ENCODE results near the gene FAM163B.

The FAM163B gene

DNA sequence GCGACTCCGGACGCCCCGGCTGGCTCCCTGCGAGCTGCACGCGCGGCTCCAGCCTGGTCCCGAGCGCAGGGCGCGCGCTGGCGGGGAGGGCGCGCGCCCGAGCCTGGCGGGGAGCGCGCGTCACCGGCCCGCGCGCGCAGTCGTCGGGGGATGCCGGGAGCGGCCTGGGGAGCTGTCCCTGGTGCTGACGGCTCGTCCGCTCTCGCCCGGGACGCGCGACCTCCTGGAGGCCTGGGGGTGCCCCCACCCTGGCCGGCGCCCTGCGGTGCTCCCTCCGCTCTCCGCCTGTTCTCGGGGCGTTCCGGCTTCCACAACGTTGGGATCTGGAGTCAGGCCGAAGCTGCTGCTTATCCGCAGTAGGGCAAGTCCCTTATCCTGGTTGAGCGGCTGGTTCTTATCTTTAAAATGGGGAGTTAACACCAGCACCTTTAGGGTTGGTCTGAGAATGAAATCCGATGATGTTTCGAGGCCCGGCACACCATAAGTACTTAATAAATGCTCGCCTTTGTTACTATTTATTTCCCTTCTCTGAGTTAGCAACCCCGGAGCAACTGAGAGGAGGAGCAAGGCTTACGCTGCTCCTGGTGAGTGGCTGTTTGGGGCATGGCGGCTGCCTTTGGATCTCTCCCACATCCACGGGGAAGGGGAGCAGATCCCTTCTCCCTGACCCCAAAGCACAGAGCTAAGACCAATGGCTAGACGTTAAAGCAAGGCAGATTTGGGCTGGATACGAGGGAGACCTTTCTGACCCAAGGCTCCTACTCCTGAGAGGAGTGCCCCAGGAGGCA lies at the start of gene FAM163B:
TSS of gene FAM163B (minus strand) at position 79 of the 788 bp plus-strand sequence. CDS start 29,166 bp downstream, outside the sequence.
- FAIRE-seq, result no peak

DNA sequence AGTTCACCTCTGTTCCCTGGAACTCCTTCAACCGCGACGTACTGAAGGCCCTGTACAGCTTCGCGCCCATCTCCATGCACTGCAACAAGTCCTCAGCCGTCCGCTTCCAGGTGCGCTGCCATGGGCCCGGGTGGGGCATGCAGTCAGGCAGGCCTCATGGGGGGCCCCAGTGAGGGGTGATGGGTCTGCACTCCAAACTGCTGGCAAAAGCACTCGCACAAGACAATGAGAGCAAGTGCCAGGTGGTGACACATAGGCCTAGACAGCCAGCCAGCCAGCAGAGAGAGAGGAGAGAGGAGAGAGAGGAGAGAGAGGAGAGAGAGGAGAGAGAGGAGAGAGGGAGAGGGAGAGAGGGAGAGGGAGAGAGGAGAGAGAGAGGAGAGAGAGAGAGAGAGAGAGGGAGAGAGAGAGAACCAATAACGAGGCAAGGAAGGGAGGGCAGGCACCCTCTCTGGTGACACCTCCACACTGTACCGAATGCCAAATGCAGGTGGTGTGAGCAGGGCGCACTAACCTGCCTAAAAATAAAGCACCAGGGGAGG lies 48.0 kb upstream of the FAM163B start:
- no peak for FAIRE-seq

- no peak for FAIRE-seq
These were observed 47.3 kb upstream of the FAM163B start for GRCh38 chr9:133656211-133657119.

DNA sequence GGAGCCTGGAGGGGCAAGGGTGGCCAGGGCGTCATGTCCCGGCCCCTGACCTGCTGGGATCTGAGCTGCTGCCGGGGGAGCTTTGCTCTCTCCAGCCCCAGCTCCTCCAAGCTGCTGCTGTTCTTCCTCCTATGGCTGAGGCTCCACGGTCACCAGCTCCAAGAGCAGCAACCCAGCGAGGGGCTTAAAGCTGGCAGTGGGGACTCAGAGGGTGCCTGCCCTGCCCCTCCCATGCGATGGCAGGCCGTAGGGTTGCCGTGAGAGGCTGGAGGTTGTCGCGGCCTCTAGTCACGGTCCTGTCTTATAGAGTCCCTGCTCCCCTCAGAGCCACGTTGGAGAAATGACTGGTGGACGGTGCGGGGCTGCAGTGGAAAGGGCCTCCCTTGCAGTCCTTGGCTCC lies 46.5 kb upstream of the FAM163B start:
- no peak for FAIRE-seq

DNA sequence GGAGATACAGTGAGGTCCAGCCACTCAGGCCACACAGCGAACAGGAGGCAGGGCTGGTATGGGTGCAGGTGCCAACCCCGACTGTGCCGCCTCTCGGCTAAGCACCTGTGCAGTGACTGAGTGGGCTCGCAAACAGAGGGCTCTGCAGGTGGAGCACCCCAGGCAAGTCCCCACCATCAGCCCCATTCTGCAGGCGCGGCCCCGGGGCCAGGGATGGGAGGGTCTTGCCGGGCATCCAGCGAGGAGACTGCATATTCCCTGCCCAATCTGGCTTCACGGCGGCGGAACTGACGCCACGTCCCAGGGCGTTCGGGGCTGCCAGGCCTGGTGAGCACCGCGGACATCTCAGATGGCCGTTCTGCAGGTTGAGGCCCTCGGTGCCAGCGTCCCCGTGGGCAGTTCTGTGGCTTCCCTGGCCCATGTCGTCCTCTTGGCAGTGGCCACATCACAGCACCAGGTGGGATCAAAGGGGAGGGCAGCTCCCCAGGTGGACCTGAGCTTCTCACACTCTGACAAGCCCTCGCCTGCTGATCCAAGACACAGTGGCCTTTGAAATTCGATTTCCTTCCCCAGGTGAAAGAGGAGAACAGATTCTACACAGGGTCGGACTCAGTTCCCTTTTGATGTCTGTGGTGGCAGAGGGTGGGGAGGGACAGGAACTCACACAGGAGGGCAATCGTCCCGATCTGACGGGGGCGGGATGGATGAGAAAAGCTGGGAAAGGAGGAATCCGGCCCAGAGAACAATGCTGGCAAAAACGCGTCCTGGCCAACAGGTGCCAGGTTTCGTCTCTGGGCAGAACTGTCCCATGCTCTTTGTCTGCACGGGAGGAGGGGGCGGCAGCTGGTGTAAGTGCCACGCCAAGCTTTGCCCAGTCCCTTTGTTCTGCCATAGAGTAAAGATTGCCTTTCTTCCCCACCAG lies 45.8 kb upstream of the FAM163B start:
- FAIRE-seq, result no peak

DNA sequence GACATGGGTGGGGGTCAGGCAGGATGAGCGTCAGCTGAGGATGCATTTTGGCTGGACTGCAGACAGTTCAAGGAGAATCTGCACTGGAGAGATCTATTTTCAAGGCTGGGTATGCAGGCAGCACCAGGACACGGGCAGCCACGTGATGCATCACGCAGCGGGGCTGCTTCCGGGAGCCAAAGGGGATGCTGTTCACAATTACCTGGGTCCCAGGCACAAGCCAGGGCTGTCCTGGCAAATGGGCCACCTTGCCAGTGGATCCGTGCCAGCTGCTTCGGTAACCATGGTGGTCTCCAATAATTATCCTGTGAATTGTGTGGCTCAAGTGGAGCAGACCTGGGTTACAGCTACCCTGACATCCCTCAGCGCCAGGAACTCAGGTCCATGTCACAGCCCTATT lies 44.4 kb upstream of the FAM163B start:
- FAIRE-seq, result no peak

GRCh38 chr9:133650026-133650425 lies 40.8 kb upstream of the FAM163B start:
- FAIRE-seq, result no peak

- FAIRE-seq, result no peak
These were observed 40.0 kb upstream of the FAM163B start for GRCh38 chr9:133649194-133649593.

GRCh38 chr9:133647765-133648469 lies 38.7 kb upstream of the FAM163B start:
- FAIRE-seq, result no peak

- FAIRE-seq, result no peak
These were observed 38.0 kb upstream of the FAM163B start for GRCh38 chr9:133647148-133647547.

- FAIRE-seq, result no peak
These were observed 36.0 kb upstream of the FAM163B start for GRCh38 chr9:133645021-133645765.

DNA sequence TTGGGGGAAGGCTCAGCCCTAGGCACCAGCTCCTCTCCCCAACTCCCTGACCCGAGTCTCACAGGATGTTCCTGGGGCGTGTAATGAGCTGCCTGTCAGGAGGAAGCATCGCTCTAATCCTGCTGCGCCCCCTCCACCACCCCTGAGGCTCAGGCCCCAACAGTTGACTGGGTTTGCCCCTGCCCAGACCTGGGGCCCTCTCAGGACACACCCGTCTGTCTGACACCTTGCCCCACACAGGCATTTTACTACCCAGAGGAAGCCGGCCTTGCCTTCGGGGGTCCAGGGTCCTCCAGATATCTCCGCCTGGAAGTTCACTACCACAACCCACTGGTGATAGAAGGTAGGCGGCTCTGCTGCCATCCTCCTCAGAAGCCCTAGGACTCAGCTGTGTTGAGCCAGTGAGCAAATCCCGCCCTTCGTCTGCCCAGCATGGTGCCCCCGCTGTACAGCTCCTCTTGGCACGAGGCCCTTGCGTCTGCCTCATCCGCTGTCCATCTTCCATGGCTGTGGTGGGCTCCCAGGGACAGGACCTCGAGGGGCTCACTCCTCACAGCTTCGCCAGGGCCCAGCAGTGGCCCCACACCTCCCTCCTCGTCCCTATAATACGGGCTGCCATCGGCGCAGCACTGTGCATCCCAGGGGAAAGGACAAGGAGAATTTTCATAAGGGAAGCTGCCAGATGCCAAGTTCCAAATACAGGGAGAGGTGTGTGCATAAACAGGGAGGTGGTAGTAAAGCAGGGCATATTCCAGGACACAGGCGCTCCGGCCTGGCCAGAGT lies 35.0 kb upstream of the FAM163B start:
- no peak for FAIRE-seq

DNA sequence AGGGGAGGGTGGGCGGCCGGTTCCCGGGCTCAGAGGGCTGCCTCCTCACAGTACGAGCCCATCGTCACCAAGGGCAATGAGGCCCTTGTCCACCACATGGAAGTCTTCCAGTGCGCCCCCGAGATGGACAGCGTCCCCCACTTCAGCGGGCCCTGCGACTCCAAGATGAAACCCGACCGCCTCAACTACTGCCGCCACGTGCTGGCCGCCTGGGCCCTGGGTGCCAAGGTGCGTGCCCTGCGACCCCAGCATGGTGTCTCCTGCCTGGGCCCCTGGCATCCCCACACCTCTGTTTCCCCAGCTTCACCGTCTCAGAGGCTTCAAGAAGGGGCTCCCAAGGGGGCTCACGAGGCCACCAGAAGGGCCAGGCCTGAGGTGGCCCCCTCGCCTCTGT lies 34.2 kb upstream of the FAM163B start:
- no peak for FAIRE-seq

DNA sequence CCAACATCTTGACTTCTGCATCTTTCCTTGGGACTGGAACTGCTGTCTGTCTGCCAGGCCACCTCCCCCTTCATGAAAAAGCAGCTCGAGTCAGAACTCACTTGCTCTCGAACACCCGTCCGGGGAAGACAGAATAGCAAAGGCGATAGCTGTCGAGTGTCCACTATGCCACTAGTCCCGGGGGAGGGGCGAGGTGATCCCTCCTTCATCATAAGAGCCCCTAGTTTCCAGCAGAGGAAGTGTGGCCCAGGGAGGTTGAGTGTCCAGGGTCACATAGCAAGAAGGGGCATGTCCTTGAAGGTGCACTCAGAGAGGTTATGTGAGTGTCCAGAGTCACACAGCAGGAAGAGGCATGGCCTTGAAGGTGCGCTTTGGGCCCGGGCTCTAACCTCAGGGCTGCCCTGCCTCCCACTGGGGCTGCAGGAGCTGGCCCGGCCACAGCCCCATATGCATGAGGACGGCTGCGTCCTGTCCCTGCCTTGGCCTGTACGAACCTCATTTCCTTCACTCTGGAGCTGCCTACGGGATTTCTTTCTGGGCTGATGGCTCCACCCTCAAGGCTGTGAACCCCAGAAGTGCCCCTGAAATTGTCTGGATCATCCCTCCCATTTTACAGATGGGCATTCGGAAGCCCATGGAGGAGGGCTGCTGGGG lies 33.6 kb upstream of the FAM163B start:
- no peak for FAIRE-seq

DNA sequence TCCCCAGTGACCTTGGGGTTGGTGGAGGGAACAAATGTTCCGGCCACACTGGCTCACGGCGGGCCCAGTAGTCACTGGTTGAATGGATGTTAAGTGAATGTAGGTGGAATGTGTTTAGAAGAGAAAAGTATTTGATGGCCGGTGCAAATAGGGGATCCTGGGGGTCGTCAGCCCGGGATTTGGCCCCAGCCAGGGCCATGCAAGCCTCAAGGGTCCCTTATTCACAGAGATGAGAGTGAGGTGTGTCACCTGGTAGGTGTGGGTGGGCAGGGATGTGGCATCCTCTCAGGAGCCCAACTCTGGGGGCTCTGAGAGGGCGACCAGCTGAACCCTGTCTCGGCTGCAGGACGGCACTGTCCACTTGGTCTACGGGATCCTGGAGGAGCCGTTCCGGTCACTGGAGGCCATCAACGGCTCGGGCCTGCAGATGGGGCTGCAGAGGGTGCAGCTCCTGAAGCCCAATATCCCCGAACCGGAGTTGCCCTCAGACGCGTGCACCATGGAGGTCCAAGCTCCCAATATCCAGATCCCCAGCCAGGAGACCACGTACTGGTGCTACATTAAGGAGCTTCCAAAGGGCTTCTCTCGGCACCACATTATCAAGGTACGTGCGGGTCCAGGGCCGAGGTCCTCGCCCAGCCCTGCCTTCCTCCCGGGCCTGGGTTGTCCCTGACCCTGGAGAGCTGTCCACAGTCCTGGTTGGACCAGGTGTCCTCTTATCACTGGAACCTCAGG lies 32.8 kb upstream of the FAM163B start:
- FAIRE-seq, result no peak

- no peak for FAIRE-seq
These were observed 32.1 kb upstream of the FAM163B start for GRCh38 chr9:133641396-133641655.

- no peak for FAIRE-seq
These were observed 31.6 kb upstream of the FAM163B start for GRCh38 chr9:133640580-133641395.

DNA sequence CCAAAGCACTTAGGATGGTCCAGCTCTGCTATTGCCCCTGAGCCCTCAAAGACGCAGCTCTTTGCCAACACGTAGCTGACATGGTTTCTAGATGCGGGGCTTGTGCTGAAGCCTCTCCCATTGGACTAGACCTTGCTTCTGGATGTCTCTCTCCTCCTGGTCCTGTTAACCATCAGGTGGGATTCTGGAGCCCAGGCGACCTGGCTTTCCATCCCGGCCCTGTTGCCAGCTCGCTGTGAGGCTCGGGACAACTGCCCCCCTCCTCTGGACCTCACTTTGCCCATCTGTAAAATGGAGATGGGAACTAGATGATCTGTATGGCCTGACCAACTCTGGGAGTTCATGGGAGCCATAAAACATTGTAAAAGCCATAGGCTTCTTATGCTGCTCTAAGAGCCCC lies 31.0 kb upstream of the FAM163B start:
- no peak for FAIRE-seq
